SK-N-SH treated with all-trans-retinoic acid at 6 μM for 48 hours (cell line): ENCODE measurements around the gene PASK.

ENCODE experiments used
- CREB5 ChIP-seq: fragments of 250-450 bp; sonication (Bioruptor Pico); IDR thresholded peaks from 2 replicates; pipeline ENCODE4 v1.5.1; 2020; ENCODE audit warnings: low read depth, mild to moderate bottlenecking, moderate library complexity
- GLIS3 ChIP-seq: fragments of 250-450 bp; sonication (Bioruptor Pico); IDR thresholded peaks from 2 replicates; pipeline ENCODE4 v1.5.0; 2020; ENCODE audit warnings: mild to moderate bottlenecking, moderate library complexity
- ISL1 ChIP-seq: fragments of 250-450 bp; sonication (Bioruptor Pico); IDR thresholded peaks from 2 replicates; pipeline ENCODE4 v2.1.2; 2022; ENCODE audit warnings: mild to moderate bottlenecking, moderate library complexity
- PATZ1 ChIP-seq: fragments of 250-450 bp; sonication (Bioruptor Pico); IDR thresholded peaks from 2 replicates; pipeline ENCODE4 v1.8.0; 2020; ENCODE audit warnings: mild to moderate bottlenecking, moderate library complexity, borderline replicate concordance
- POU6F1 ChIP-seq: fragments of 250-450 bp; sonication (Bioruptor Pico); IDR thresholded peaks from 2 replicates; pipeline ENCODE4 v1.8.0; 2021; ENCODE audit warnings: low read depth, mild to moderate bottlenecking, moderate library complexity, borderline replicate concordance
- PPARA ChIP-seq: fragments of 250-450 bp; sonication (Bioruptor Pico); IDR thresholded peaks from 2 replicates; pipeline ENCODE4 v1.5.0; 2020; ENCODE audit warnings: mild to moderate bottlenecking, borderline replicate concordance
- RARB ChIP-seq: fragments of 250-450 bp; sonication (Bioruptor Pico); IDR thresholded peaks from 2 replicates; pipeline ENCODE4 v1.8.0; 2021; ENCODE audit warnings: mild to moderate bottlenecking, moderate library complexity
- SNAI2 ChIP-seq: fragments of 250-450 bp; sonication (Bioruptor Pico); IDR thresholded peaks from 2 replicates; pipeline ENCODE4 v1.5.0; 2020; ENCODE audit warnings: mild to moderate bottlenecking, moderate library complexity
- ZFP3 ChIP-seq: fragments of 250-450 bp; sonication (Bioruptor Pico); IDR thresholded peaks from 2 replicates; pipeline ENCODE4 v1.5.0; 2020; ENCODE audit warnings: mild to moderate bottlenecking, moderate library complexity
- ZFP30 ChIP-seq: fragments of 450-650 bp; formaldehyde crosslinking; IDR thresholded peaks from 2 replicates; pipeline ENCODE4 v1.5.0; 2022; ENCODE audit warnings: mild to moderate bottlenecking, moderate library complexity
- ZNF565 ChIP-seq: fragments of 450-650 bp; formaldehyde crosslinking; conservative IDR thresholded peaks from 2 replicates; pipeline ENCODE4 v1.5.0; 2020; ENCODE audit warnings: low read depth, mild to moderate bottlenecking, moderate library complexity
- TF ChIP-seq, protein P1 (sequence below): fragments of 250-450 bp; sonication (Bioruptor Pico); IDR thresholded peaks from 2 replicates; pipeline ENCODE4 v1.5.0; 2020; ENCODE audit warnings: mild to moderate bottlenecking, moderate library complexity

GRCh38 chr2:241120440-241120839 lies 28.8 kb downstream of the PASK start:
- TF ChIP-seq RARB (CRISPR knock-in tag) (no peak), ZFP30 (CRISPR knock-in tag) (no peak), PATZ1 (no peak), CREB5 (CRISPR knock-in tag) (no peak), PPARA (CRISPR knock-in tag) (no peak), POU6F1 (CRISPR knock-in tag) (no peak), GLIS3 (CRISPR knock-in tag) (no peak), SNAI2 (CRISPR knock-in tag) (no peak), ZFP3 (CRISPR knock-in tag) (no peak), ISL1 (no peak), ZNF565 (CRISPR knock-in tag) (no peak)
- TF ChIP-seq, protein P1, sequence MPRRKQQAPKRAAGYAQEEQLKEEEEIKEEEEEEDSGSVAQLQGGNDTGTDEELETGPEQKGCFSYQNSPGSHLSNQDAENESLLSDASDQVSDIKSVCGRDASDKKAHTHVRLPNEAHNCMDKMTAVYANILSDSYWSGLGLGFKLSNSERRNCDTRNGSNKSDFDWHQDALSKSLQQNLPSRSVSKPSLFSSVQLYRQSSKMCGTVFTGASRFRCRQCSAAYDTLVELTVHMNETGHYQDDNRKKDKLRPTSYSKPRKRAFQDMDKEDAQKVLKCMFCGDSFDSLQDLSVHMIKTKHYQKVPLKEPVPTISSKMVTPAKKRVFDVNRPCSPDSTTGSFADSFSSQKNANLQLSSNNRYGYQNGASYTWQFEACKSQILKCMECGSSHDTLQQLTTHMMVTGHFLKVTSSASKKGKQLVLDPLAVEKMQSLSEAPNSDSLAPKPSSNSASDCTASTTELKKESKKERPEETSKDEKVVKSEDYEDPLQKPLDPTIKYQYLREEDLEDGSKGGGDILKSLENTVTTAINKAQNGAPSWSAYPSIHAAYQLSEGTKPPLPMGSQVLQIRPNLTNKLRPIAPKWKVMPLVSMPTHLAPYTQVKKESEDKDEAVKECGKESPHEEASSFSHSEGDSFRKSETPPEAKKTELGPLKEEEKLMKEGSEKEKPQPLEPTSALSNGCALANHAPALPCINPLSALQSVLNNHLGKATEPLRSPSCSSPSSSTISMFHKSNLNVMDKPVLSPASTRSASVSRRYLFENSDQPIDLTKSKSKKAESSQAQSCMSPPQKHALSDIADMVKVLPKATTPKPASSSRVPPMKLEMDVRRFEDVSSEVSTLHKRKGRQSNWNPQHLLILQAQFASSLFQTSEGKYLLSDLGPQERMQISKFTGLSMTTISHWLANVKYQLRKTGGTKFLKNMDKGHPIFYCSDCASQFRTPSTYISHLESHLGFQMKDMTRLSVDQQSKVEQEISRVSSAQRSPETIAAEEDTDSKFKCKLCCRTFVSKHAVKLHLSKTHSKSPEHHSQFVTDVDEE (CRISPR knock-in tag) = no peak
